DMS53 (cell line): ENCODE measurements around the gene LRP11.
A peak's percentile ranks its signal among the peaks of the same experiment; 100 is the strongest.
"Not testable (repeated sequence)": the region's sequence is repeated elsewhere in the genome, so short reads cannot be mapped to it uniquely, and the experiment has no call there.

Experiments used
- DNase-seq: peaks from one replicate; lab custom pipeline; 2025; lab: John Stamatoyannopoulos, UW

LRP11 gene

DNA sequence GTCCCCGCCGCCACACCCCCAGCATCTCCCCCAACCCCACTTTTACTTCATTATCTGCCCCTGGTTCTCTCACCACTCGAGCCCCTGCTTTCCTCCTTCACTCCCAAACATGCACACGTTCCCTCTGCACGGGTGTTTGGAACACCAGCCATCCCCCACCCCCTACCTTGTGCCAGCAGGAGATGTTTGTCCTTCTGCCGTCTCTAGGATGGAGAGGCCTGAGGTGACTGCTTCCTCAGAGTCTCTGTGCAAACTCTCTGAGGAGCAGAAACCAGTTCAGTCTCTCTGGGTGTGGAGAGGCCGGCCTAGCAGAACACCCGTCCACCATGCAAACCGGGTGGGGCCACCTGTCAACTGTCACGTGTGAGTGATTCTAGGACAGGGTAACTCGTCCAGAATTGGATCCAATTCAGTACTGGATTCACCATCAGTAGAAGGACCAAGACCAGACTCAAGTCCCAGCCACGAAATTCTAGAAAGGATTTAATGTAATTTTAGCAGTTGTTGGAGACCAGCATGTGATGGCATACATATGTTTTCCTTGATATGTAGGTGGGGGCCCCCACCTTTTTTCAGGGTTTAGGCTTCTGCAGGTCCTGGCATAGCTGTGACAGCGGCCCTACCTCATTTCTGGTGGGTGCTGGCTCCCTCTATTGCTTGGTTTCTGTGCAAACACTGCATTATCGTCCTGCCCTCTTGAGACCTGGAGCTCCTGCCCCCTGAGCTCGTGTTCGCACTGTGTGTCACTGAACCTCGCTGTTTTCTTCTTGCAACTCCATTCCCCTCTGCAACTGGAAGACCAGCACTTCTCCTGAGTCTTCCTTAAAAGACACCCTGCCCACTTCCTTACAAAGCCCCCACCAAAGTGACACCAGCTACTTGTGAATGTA lies 33.9 kb upstream of the LRP11 start, which contains the start of gene RAET1E:
RAET1E (minus strand) TSS at position 259 of the 890 bp plus-strand sequence. CDS start 7,212 bp downstream, outside the sequence.
- DNase-seq = no peak

- DNase-seq = peak; percentile 7
Measured at GRCh38 chr6:149897015-149897697, 33.0 kb upstream of the LRP11 start.

DNA sequence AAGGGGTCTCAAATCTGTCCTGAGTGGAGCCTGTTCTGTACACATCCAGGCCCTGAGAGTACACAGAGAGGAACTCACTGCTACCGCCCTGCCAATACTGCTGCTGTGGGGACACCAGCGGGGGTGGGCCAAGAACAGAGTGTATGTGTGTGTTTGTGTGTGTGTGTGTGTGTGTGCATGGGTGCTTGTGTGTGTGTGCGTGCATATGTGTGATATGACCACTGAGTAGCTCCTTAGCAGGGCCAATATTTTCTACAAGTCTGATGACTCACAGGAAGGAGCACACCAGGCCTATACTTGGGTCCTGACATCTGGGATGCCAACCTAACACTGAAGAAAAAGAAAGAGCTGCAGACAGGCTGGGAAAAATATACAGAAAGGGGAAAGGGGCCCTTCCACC lies 32.3 kb upstream of the LRP11 start:
- DNase-seq = peak; percentile 13

GRCh38 chr6:149895833-149896271 lies 31.7 kb upstream of the LRP11 start:
- DNase-seq = peak; percentile 90

GRCh38 chr6:149895048-149895590 lies 31.0 kb upstream of the LRP11 start:
- DNase-seq = peak; percentile 12

DNA sequence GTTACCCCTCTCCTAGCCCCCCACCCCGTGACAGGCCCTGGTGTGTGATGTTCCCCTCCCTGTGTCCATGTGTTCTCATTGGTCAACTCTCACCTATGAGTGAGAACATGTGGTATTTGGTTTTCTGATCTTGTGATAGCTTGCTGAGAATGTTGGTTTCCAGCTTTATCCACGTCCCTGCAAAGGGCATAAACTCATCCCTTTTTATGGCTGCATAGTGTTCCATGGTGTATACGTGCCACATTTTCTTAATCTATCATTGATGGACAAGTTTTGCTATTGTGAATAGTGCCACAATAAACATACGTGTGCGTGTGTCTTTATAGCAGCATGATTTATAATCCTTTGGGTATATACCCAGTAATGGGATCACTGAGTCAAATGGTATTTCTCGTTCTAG lies 27.7 kb upstream of the LRP11 start:
- DNase-seq = not testable (repeated sequence)

DNA sequence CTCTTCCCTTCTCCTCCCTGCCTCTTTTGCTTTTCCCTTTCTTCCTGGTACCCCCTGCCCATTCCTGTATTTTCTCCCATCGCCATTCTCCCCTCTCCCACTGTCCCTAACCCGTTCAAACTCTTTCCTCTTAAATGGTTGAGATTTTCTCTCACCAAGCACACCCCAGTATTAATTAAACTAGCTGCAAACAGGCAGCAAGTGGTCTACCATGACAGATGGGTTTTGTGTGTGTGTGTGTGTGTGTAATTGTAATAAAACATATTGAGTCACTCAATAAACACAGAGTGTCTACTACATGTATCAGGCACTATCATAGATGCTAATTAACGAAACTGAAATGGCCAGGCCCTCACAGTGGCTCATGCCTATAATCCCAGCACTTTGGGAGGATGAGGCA lies 27.1 kb upstream of the LRP11 start:
- DNase-seq = peak; percentile 20

DNA sequence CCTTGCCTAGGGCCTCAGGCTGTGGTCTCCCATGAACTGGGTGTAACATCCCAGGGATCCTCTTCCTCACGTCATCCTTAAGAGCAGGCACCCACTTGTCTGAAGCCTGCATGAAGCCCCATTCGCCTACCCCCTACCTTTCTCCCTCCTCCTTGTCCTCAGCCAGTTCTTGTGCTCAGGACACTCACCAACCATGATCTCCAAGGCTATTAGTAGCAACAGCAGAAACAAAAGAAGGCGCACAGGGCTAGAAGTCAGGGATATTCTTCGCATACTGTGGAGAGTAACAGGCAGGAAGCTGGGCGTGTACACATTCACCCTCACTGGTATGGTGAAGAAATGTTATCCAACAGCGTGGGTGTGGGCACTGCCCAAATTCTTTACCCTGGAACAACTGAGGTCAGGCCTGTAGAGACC lies 26.5 kb upstream of the LRP11 start:
- DNase-seq = no peak

- no peak for DNase-seq
Measured at GRCh38 chr6:149889326-149889725, 25.2 kb upstream of the LRP11 start.

GRCh38 chr6:149888659-149889058 lies 24.5 kb upstream of the LRP11 start:
- DNase-seq = no peak

DNA sequence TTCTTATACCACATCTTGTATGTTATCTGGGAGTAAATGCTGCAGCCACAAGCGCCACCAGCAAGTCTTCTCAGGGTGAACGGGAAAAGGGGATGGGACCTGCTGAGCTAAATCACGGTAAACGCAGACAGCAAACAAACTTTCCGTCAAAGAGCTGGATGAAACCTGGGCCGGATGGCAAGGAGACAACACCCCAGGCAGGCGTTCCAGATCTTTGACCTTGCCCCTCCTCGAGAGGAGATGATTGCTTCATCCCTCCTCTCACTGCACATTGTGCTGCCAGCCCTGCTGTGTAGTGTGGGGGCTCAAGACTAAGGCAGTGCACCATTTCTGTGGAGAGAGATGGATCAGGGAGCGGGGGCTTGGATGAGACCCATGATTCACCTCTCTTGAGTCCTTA lies 23.9 kb upstream of the LRP11 start:
- DNase-seq = no peak

GRCh38 chr6:149887343-149887742 lies 23.2 kb upstream of the LRP11 start:
- DNase-seq = no peak

DNA sequence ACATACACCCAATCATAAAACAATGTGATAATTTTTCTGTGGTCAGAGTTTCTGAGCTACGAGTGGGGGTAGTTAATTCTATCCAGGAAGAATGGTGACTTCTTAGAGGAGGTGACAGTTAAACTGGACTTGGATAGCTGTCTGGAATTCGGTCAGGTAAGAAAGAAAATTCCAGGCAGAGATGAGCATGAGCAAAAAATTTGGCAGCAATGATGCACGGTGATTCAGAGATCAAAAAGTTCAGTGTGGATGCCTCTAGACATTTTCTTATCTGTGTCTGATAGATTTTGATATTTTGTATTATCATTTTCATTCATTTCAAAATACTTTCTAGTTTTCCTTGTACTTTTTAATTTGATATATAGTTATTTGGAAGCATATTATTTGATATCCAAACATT lies 21.7 kb upstream of the LRP11 start:
- no peak for DNase-seq

DNA sequence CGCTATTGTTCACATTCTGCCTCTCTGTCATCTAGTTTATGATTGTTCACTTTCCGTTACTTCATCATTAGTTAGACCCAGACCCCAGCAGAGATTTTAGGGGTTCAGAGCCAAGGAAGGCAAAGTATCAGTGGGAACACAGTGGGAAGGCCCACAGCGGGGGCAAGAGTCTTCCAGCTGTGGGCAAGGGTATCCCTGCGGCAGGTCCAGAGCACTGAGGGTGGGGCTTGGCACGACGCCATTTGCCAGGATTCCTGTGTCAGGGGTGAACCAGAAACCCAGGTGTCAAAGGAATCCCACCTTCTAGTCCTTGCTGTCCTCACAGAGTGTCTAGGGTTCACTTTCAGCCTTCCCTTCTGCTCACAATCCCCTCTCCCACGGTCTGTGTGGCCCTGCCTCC lies 20.5 kb upstream of the LRP11 start:
- DNase-seq = no peak

GRCh38 chr6:149884215-149884614 lies 20.1 kb upstream of the LRP11 start:
- peak; percentile 71 for DNase-seq

DNA sequence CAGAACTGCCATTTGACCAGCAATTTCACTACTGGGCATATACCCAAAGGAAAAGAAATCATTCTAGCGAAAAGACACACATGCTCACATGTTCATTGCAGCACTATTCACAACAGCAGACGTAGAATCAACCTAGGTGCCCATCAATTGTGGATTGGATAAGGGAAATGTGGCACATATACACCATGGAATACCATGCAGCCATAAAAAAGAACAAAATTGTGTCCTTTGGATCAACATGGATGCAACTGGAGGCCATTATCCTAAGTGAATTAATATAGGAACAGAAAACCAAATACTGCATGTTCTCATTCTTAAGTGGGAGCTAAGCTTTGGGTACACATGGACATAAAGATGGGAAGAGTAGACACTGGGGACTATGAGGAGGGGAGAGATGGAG lies 17.7 kb upstream of the LRP11 start:
- no peak for DNase-seq

DNA sequence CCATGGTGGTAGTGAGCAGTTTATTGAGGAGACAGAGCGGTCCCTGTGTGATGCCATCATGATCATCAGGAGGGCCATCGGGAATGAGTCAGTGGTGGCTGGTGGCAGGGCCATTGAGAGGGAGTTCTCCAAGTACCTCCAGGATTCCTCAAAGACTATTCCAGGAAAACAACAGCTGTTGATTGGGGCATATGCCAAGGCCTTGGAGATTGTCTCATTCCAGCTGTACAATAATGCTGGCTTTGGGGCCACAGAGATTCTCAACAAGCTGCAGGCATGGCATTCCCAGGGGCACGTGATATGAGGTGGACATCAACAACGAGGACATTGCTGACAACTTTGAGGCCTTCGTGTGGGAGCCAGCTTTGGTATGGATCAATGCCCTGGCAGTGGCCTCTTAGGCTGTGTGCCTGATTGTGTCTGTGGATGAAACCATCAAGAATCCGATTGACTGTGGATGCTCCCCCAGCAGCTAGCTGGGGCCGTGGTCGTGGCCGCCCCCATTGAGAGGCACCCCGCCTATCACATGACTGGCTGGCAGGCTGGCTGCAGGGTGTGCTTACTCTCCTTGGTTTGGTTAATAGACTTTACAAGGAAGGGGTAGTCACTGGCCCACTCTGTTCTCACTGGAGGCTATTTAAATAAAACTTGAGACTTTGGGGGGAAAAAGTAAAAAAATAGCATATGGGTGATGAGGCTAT lies 17.1 kb upstream of the LRP11 start:
- no peak for DNase-seq

GRCh38 chr6:149877659-149878058 lies 13.5 kb upstream of the LRP11 start:
- no peak for DNase-seq

DNA sequence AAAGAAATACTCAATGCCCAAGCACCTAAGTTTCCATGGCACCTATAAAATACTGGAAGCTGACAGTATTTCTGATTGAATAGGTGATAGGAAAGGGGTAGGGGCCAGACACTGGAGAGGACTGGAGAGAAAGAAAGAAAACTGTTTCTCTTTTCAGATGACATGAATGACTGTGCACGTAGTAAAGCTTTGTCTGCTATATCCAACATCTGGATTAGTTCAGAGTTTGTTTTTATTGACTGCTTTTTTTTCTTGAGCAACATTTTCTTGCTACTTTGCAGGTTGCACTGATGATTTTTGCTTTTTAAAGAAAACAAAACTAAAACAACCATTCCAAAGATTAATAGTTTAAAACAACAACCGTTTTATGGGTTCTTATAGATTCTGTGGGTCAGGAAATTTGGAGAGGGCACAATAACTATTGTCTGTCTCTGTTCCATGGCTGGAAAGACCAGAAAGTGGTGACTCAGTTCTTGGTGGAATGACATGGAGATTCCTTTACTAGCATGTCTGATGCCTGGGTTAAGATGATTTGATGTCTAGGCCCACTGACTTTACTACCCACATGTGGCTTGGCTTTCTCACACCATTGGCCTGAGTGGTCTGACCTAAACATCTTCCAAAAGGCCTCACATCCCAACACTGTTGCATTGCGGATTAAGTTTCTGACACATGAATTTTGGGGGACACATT lies 12.2 kb upstream of the LRP11 start:
- no peak for DNase-seq

- DNase-seq = no peak
Measured at GRCh38 chr6:149872233-149872632, 8.1 kb upstream of the LRP11 start.

DNA sequence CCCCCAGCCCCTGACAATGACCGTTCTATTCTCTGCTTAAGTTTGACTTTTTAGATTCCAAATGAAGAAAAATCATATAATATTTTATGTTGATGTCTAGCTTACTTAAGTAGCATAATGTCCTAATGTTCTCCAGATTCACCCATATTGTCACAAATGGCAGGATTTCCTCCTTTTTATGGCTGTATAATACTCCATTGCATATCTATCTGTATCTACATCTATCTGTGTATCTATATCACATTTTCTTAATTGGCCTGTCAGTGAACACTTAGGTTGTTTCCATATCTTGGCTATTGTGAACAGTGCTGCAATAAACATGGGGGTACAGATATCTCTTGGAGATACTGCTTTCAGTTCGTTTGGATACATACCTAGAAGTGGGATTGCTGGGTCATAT lies 7.0 kb upstream of the LRP11 start:
- no peak for DNase-seq
